Activated B cell treated with CpG ODN at 0.5 μM for 24 hours (primary cell): ENCODE measurements around the gene PECR. TPM values are rescaled to one million over a fixed set of nuclear protein-coding genes. Genes with fewer than 3 reads are reported as not detected.
A peak's percentile ranks its signal among the peaks of the same experiment; 100 is the strongest.

Source experiments
- ATAC-seq: fragments of 200-7000 bp; cut with Tn5 transposase; one replicate; pipeline ENCODE4 v1.10.0; 2021; ENCODE audit warnings: low read depth, mild to moderate bottlenecking, moderate library complexity
- CTCF ChIA-PET: fragments of 350-600 bp; sonication (Branson Sonifier 250); formaldehyde crosslinking; loops from one replicate; lab custom pipeline; 2021; ENCODE audit warnings: antibody characterized with exemption; lab: Charles Lee
- POLR2A ChIA-PET: fragments of 350-600 bp; sonication (Branson Sonifier 250); formaldehyde crosslinking; loops from one replicate; lab custom pipeline; 2021; ENCODE audit warnings: antibody characterized with exemption; lab: Charles Lee
- DNase-seq: peaks from one replicate; pipeline ENCODE4 v3.0.0; 2022
- H3K27ac Mint-ChIP-seq: one replicate; pipeline ENCODE4 v1.8.0; 2020; ENCODE audit warnings: mixed read lengths
- H3K27me3 Mint-ChIP-seq: one replicate; pipeline ENCODE4 v1.8.0; 2021; ENCODE audit warnings: mixed read lengths
- H3K36me3 Mint-ChIP-seq: one replicate; pipeline ENCODE4 v1.8.0; 2021; ENCODE audit warnings: low read depth, mixed read lengths
- H3K4me1 Mint-ChIP-seq: one replicate; pipeline ENCODE4 v1.8.0; 2021; ENCODE audit warnings: mixed read lengths
- H3K4me3 Mint-ChIP-seq: one replicate; pipeline ENCODE4 v1.8.0; 2020; ENCODE audit warnings: mild to moderate bottlenecking, mixed read lengths
- H3K9me3 Mint-ChIP-seq: one replicate; pipeline ENCODE4 v1.8.0; 2020; ENCODE audit warnings: mixed read lengths
- intact Hi-C: fragments of 100-400 bp; cut with micrococcal nuclease; formaldehyde crosslinking; loops from one replicate; pipeline ENCODE4 v1.15.1; 2024
- total RNA-seq: library from RNA; stranded (reverse); gene quantifications from 2 replicates; pipeline ENCODE4 v1.2.3, GENCODE V29; 2022
- TF ChIP-seq, protein P1 (sequence below): fragments of 200-600 bp; IDR thresholded peaks from one replicate; pipeline ENCODE4 v1.8.0; 2022; ENCODE audit warnings: antibody characterized with exemption, mild to moderate bottlenecking

Gene PECR
- total RNA-seq, 1 donor from 2014 or later, result 10.0 TPM

DNA sequence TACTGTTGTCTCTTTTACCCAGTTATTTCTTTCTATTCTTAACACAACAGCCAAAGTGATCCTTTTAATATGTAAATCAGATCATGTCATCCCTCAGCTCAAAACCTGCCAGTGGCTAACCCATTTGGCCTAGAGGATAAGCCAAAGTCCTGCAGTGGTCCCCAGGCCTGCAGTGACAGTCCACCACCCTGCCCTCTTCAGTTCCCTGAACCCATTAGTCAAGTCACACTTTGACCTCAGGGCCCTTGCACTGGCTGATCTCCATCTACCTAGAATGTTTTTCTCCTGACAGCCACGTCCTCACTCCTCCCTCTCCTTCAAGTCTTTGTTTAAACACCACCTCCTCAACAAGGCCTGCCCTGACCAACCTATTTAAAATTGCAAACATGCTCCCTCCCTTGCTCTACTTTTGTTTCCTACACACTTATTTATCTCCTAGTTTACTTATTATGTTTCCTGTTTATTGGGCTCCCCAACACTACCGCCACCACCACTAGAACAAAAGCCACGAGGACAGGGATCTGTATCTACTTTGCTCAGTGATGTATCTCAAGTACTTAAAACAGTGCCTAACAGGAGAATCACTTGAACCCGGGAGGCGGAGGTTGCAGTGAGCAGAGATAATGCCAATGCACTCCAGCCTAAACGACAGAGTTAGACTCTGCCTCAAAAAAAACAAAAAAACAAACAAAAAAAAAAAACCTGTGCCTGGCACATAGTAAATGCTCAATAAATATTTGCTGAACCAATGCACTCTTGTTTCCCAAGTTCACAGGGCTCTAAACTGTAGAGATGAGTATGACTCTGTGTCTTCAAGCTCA is 77.5 kb downstream of the PECR start:
- H3K4me1 Mint-ChIP-seq, result peaks cover 57% of the 10 kb centered on the region
- ATAC-seq (no peak), DNase-seq (no peak)
- no peaks in the 10 kb centered on the region for H3K27me3 Mint-ChIP-seq
- H3K36me3 Mint-ChIP-seq, result no peaks in the 10 kb centered on the region
- no peaks in the 10 kb centered on the region for H3K9me3 Mint-ChIP-seq
- peak overlapping the region; percentile 89 for H3K27ac Mint-ChIP-seq
- TF ChIP-seq, protein P1, sequence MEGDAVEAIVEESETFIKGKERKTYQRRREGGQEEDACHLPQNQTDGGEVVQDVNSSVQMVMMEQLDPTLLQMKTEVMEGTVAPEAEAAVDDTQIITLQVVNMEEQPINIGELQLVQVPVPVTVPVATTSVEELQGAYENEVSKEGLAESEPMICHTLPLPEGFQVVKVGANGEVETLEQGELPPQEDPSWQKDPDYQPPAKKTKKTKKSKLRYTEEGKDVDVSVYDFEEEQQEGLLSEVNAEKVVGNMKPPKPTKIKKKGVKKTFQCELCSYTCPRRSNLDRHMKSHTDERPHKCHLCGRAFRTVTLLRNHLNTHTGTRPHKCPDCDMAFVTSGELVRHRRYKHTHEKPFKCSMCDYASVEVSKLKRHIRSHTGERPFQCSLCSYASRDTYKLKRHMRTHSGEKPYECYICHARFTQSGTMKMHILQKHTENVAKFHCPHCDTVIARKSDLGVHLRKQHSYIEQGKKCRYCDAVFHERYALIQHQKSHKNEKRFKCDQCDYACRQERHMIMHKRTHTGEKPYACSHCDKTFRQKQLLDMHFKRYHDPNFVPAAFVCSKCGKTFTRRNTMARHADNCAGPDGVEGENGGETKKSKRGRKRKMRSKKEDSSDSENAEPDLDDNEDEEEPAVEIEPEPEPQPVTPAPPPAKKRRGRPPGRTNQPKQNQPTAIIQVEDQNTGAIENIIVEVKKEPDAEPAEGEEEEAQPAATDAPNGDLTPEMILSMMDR, result no peak
- intact Hi-C loops, result loop anchor here (2.0 kb wide), 1 partner anchor 19 kb away; no protein-coding TSS in a partner anchor
- H3K4me3 Mint-ChIP-seq, result peak overlapping the region; percentile 61
- POLR2A ChIA-PET, result interaction anchor here (0.9 kb wide), 1 partner anchor 12 kb away, joined by 5 read pairs; no protein-coding TSS in a partner anchor
- CTCF ChIA-PET, result interaction anchor here (1.6 kb wide), 1 partner anchor 54 kb away, joined by 7 read pairs; no protein-coding TSS in a partner anchor

DNA sequence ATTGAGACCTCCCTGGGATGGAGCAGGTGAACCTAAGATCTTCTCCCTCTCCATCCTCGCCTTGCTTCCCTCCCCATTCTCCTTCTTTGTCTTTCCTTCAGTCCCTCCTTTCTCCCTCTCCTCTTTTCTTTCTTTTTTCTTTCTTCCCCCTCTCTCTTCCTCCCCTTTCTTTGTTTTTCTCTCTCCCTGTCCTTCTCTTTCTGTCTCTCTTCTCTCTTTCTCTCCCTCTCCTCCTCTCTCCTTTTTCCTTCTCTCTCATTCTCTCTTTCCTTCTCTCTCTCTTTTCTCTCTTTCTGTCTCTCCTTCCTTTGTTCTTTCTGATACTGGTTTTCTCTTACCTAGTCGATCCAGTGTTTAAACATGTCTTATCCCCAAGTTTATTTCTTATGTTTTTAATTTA is 78.9 kb downstream of the PECR start:
- H3K4me3 Mint-ChIP-seq, result no peak overlapping the region
- intact Hi-C loops, result no loop called here
- H3K36me3 Mint-ChIP-seq, result peaks cover under 1% of the 10 kb centered on the region
- ATAC-seq (no peak), DNase-seq (no peak)
- POLR2A ChIA-PET, result no interaction called here
- peak overlapping the region; percentile 12 for H3K27ac Mint-ChIP-seq
- CTCF ChIA-PET, result no interaction called here
- TF ChIP-seq, protein P1, result no peak
- H3K27me3 Mint-ChIP-seq, result no peaks in the 10 kb centered on the region
- H3K4me1 Mint-ChIP-seq, result peaks cover 48% of the 10 kb centered on the region
- no peaks in the 10 kb centered on the region for H3K9me3 Mint-ChIP-seq

DNA sequence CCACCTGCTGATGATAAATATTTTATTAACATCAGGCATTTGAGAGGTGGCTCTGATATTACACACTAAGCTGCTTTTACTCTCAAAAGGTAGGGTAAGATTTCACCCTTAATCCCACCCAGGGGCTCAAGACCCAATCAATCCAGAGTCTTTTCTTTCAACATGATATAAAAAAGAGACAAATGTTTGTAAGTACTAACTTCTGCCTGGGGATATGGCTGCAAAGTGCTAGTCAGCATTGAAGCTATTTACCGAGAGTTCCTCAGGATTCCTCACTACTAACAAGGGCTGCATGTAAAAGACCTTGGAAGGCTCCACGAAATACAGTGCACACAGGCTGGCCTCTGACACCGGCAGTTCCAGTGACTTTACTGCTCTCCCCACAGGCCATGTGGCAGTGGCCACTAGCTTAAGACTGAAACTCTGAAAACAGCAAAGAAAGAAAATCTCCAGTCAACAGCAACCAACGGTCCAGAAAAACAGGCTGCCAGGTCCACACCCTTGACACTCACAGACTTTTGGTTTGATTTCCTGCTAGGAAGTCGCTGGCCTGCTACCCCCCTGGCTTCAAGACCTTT is 79.4 kb downstream of the PECR start:
- Mint-ChIP-seq H3K4me1 (peaks cover 46% of the 10 kb centered on the region), H3K27ac (peak overlapping the region; percentile 12), H3K9me3 (no peaks in the 10 kb centered on the region), H3K36me3 (peaks cover 4% of the 10 kb centered on the region), H3K4me3 (no peak overlapping the region), H3K27me3 (no peaks in the 10 kb centered on the region)
- DNase-seq (no peak), ATAC-seq (no peak)
- intact Hi-C loops, result no loop called here
- ChIA-PET POLR2A (no interaction called here), CTCF (no interaction called here)
- TF ChIP-seq, protein P1, result no peak

DNA sequence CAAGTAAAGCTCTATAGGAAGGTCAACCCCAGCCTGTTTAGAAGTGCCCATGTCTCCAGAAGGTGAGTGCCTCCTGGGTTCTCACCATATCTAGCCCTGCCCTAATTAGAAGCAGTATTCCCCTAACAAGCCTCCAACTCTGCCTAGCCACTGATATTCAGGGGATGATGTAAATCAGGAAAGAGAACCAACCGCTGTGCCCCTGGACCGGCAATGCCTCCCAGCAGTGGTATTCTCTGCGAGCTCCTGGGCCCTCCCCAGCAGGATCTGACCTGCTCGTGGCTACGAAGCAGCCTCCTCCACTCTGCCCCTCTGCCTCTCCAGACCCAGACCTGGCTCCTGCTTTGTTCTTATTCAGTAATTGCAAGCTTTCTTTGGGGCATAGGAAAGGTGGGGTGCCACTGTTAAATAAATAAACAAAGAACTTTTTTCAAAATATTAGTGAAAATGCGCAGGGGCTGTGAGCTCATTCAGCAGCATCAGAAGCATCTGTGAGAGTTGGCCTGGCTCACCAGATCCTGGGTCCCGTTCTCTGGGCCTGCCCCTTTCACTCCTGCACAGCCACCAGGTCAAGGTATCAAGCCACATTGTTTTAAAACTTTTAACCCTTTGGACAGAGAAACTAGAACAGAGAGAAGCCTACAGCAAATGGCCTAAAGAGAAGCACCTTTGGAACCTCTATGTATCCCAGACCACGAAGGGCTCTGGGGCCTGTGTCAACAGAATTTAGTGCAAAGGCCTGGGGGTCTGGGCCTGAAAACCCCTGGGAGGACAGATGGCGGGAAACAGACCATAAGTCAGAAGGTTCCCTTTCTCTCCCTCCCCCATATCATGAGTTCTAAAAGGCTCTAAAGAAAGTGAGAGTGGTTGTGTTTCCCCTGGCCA is 80.2 kb downstream of the PECR start:
- Mint-ChIP-seq H3K9me3 (no peaks in the 10 kb centered on the region), H3K4me1 (peaks cover 39% of the 10 kb centered on the region), H3K27ac (no peak overlapping the region), H3K36me3 (peaks cover 8% of the 10 kb centered on the region), H3K4me3 (no peak overlapping the region), H3K27me3 (no peaks in the 10 kb centered on the region)
- POLR2A ChIA-PET, result no interaction called here
- intact Hi-C loops, result no loop called here
- DNase-seq (no peak), ATAC-seq (no peak)
- TF ChIP-seq, protein P1, result no peak
- CTCF ChIA-PET, result interaction anchor here (0.9 kb wide), 1 partner anchor 12 kb away, joined by 3 read pairs; the partner anchor contains the start of gene MREG
